CD4-positive, alpha-beta T cell treated with Interleukin-17A for 1 hour (primary cell): Measurements from ENCODE around the gene MRPL24.
A peak's percentile ranks its signal among the peaks of the same experiment; 100 is the strongest.

Source experiments
- DNase-seq: peaks from one replicate; pipeline ENCODE4 v3.0.0-alpha.2; 2020

Gene MRPL24

GRCh38 chr1:156691191-156691590, 49.7 kb downstream of the MRPL24 start:
- no peak for DNase-seq

- DNase-seq: no peak
These were observed 50.2 kb downstream of the MRPL24 start for GRCh38 chr1:156690675-156691036.

- no peak for DNase-seq
These were observed 50.8 kb downstream of the MRPL24 start for GRCh38 chr1:156689953-156690674.

- DNase-seq: peak; percentile 81
These were observed 51.6 kb downstream of the MRPL24 start for GRCh38 chr1:156689035-156689952.
